ENCODE data around the gene ZNHIT6.
"Not testable (repeated sequence)": the region's sequence is repeated elsewhere in the genome, so short reads cannot be mapped to it uniquely, and the experiment has no call there.

The ZNHIT6 gene

DNA sequence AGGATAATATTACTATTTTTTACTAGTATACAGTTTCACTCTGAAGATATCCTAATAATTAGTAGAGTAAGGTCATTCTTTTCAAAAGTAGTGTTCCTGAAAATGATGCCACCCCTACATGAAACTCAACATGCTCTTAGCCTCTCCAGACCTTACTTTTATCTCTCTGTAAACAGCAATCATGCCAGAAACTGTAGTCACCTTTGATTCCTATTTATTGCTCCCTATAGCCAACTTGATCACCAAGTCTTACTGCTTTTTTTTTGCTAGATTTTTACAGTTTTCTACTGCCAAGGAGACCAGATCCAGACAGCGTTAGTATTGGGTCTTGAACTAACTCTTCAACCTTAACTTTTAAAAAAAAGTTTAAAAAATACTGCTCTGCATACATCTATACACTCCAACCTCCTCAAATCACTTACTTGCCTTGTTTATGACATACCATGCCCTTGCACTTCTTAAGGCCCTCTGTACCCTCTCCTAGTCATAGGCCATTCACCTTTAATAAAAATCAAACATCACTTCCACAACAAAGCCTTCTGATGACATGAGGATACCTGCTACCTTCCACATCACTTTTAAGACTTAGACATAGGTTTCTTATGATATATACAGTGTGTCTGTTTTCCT, 36.1 kb downstream of the ZNHIT6 start:
- no peak for DNase-seq (ENCODE audit: low spot score)

DNA sequence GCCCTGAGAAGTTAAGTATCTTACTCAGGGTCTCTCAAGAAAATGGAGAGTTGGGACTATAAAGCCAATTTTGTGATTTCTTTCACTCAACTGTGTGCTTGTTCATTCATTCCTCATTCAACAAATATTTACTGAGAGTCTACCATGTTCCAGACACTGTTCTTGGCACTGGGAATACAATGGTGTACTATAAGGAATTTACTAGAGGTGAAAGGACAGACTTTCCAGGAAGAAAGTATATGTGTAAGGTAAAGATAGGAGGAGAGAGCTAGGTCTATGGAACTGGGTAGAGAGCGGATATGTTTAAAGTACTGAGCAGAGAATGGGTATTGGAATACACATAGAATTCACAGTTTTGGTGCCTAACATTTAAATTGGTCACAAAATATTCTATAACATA, 42.3 kb downstream of the ZNHIT6 start:
- DNase-seq (ENCODE audit: low spot score), result no peak

DNA sequence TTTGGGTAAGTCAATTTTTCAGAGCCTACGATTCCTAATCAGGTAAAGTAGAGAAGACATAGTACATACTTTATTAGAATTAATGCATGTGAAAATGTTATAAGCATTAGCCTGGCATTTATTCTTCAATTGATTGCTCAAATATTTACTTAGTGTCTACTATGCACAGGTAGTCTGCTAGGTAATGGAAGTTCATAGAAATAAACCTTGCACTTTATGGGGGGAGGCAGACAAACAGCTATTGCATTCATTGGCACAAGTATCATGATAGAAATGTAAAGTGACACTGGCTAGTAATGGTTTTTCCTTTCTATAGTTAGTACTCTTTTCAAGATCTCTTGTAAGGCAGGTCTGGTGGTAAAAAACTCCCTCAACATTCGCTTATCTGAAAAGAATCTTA, 44.9 kb downstream of the ZNHIT6 start:
- DNase-seq (ENCODE audit: low spot score), result no peak

DNA sequence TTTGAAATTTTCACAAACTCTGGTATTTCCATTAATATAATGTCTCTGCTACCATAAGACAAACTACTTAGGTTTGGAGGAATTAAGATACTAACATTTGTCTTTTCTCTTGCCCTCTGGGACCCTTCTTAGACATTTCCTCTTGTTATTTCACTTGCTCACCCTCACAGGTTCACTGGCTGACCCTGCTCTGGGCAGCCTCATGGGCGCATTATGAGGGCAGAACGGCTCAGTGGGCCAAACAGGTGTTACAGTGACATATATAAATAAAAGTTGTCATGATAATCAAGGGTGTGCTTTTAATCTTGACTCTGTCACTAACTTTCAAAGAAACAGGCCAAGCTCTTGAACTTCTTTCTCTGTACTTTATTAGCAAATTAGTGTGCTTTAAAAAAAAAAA, 46.5 kb downstream of the ZNHIT6 start:
- no peak for DNase-seq (ENCODE audit: low spot score)

DNA sequence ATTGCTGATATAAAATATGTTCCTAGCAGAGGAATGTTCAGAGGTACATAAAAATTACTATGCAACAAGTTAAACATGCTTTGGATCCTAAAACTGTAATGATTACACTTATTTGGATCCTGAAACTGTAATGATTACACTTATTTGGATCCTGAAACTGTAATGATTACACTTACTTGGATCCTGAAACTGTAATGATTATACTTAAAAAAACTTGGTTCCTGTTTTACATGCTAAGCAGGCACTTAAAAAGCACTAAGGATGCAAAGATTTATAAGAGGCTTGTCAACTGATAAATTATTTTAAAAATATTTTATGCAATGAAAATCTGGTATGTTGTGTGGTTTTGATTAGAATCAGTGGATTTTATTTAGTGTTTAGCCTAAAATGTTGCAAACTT, 47.7 kb downstream of the ZNHIT6 start:
- no peak for DNase-seq (ENCODE audit: low spot score)

DNA sequence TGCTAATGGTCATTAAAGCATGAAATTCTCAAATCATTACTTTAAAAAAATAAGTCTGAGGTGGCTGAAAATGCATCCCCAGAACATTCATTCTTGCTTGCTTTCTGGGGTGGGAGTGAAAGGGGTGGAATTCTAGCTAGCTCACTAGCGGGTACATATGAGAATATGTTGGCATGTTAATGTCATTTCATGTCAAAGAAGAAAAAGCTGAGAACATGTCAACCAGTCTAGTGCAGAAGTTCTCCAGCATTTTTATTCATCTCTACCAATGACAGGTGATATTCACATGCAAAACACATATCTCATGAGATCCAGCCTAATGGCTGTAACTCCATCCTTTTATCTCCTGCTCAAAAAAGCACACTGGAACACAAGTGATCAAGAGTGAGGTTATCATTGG, 49.1 kb downstream of the ZNHIT6 start:
- DNase-seq (ENCODE audit: low spot score), result no peak

DNA sequence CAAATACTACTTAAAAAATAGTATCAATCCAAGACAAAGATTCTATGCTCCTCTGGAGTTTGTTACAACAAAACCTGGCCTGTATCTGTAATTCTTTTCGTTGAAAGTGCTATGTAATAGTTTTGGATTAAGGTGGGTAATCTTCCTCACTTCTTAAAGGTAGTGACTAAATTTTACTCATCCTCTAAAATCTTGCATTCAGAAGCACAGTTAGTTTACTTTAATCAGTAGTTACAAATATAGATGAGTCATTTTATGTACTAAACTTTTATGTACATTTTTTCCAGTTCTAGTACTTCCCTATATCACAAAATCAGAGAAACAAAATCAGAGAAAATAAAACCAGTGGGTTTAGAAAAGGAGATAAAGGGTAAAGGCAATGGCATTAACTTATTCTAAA, 51.3 kb downstream of the ZNHIT6 start:
- DNase-seq (ENCODE audit: low spot score), result no peak

DNA sequence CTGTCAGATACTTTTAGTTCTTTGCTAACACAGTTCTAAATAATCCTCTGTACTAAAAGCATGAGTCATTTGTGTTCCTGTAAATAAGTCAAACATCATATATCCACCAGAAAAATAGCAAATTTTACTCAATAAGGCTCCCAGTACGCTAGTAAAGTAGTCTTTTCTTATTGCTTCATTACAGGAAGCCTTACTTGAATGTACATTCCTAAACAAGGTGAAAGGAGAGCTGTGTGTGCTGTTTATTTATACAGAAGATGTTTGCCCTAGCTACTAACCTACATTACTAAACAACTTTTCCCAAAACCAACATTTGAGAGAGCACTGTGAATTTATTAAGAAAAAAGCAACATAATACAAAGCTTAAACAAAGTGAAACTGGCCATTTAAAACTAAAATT, 52.0 kb downstream of the ZNHIT6 start:
- no peak for DNase-seq (ENCODE audit: low spot score)

DNA sequence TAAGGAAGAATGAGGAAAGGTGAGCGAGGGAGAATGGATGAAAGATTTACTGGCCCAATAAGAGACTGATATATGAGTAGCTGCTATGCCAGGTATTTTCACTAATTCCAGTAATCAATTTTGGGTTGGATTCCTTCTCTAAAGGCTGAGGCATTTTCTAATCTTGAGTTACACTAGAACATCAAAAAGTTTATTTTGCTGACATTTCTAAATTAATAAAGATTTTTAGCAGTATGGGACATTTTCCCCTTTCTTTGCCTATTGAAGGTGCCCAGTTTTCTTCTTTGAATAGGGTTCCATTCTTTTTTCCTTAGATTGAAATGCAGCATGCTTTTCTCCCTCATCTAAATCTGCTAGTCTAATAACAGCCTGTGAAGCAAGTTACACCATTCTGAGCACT, 52.9 kb downstream of the ZNHIT6 start:
- no peak for DNase-seq (ENCODE audit: low spot score)

DNA sequence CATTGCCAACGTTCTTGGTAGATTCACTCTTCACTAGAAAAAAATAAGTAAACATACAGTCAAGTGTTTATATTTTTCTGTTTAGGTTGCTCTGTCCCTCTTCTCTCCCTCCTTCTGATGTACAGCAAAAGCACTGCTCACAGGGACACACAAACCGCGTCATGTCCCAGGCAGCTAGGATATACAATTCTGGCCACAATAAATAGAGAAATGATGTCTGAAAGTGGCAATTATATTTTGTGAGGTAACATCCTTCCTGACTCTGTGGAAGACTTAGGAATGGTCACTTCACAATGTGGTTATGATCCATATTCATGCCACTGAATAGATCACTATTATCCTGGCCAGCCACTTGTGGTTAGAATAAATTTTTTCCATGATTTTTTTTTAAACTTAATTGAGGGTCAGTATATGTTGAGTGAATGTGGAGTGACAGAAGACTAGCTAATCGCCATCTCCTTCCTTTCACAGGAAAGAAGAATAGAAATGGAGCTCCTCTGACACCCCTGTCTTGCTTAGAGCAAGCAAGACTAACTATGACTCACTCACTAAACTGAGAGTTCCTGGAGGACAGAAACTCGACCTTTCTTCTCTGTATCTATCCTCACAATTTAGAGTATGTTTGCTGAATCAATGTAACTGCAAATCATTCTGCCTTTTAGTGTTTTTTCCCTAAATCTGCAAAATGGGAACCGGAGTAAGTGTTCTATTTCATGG, 54.0 kb downstream of the ZNHIT6 start:
- no peak for DNase-seq (ENCODE audit: low spot score)

DNA sequence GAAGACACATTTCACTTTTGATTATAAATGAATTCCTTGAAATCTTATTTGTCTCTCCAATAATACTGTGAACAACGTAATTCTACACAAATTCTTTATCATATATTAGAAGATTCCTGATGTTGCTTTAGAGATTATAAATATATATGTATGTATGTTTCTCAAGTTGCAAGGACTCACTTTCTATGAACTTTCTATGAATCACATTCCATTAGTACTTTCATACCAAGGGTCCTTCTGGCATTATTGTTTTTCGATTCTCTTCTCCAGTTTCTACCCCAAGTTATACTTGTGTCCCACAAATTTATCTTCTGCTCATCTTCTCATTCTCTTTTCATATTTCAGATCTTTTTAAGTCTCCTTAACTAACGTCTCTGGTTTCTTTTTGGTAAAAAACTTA, 55.9 kb downstream of the ZNHIT6 start:
- no peak for DNase-seq (ENCODE audit: low spot score)

DNA sequence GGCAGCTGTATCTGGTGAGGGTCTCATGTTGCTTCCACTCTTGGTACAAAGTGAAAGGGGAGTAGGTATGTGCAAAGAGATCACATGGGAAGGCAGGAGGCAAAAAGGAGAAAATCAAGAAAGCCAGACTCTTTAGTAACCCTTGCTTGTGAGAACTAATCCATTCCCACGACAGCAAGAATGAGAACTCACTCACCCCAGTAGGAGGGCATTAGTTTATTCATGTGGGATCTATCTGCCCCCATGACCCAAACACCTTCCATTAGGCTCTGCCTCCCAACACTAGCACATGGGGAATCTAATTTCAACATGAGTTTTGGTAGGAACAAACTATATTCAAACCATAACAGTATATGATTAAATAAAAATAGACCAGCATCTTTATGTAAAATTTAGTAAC, 57.6 kb downstream of the ZNHIT6 start:
- no peak for DNase-seq (ENCODE audit: low spot score)

DNA sequence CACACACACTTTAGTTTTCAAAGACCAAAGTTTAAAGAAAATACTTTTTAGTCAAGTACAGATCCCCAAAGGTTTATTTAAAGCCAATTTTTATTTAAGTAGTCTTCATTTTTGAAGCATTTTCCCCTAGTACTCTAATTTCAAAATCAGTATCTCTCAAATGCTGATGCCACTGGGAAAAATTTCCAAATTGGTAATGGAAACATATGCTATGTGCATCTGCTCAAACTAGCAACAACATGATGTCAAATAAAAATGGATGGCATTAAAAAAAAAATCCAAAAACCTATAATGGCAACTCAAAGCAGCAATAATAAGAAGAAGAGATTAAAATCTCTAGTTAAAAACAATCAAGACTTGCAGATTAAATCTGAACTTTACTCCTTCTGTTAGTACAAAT, 58.6 kb downstream of the ZNHIT6 start:
- DNase-seq (ENCODE audit: low spot score), result no peak

DNA sequence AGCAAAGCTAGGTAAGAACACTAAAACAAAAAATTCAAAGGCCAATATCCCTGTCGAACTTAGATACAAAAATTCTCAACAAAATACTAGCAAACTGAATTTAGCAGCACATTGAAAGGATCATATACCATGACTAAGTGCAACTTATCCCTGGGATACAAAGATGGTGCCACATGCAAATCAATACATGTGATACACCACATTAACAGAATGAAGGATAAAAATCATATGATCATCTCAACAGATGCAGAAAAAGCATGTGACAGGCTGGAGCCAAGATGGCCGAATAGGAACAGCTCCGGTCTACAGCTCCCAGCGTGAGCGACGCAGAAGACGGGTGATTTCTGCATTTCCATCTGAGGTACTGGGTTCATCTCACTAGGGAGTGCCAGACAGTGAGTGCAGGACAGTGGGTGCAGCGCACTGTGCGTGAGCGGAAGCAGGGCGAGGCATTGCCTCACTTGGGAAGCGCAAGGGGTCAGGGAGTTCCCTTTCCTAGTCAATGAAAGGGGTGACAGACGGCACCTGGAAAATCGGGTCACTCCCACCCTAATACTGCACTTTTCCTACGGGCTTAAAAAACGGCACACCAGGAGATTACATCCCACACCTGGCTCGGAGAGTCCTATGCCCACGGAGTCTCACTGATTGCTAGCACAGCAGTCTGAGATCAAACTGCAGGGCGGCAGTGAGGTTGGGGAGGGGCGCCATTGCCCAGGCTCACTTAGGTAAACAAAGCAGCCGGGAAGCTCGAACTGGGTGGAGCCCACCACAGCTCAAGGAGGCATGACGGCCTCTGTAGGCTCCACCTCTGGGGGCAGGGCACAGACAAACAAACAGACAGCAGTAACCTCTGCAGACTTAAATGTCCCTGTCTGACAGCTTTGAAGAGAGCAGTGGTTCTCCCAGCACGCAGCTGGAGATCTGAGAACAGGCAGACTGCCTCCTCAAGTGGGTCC, 66.4 kb downstream of the ZNHIT6 start:
- not testable (repeated sequence) for DNase-seq (ENCODE audit: low spot score)

DNA sequence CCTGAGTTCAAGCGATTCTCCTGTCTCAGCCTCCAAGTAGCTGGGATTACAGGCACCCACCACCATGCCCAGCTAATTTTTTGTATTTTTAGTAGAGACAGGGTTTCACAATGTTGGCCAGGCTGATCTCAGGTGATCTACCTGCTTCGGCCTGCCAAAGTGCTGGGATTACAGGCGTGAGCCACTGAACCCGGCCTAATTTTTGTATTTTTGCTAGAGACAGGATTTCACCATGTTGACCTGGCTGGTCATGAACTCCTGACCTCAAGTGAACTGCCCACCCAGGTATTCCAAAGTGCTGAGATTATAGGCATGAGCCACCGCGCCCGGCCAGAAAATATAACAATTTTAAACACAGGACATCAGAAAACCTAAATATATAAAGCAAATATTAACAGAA, 68.3 kb downstream of the ZNHIT6 start:
- DNase-seq (ENCODE audit: low spot score), result not testable (repeated sequence)

DNA sequence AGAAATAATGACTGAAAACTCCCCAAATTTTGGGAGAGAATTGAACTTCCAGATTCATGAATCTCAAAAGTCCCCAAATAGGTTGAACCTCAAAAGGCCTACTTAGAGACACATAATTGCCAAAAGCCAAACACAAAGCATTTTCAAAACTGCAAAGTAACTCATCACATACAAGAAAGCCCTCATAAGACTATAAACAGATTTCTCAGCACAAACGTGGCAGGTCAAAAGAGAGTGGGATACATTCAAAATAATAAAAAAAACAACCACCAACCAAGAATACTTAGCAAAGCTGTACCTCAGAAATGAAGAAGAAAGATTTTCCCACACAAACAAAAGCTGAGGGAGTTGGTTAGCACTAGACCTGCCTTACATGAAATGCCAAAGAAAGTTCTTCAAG, 69.8 kb downstream of the ZNHIT6 start:
- no peak for DNase-seq (ENCODE audit: low spot score)

DNA sequence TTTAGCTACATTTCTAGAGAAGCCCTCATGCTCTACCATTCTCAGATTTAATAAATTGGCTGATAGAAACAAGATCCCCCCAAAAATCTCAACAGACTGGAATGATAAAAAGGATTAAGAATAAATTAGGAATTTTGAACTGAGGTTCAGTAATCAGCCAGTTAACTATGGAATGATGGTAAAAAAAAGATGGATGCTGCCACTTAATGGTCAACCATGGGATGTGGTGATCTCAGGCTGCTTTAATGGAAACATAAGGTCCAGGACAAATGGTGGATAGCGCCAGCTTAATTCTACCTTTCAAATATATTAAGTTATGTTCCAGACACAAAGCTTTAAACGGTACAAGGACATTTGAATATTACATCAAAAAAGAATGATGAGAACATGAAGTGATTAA, 77.7 kb downstream of the ZNHIT6 start:
- no peak for DNase-seq (ENCODE audit: low spot score)

DNA sequence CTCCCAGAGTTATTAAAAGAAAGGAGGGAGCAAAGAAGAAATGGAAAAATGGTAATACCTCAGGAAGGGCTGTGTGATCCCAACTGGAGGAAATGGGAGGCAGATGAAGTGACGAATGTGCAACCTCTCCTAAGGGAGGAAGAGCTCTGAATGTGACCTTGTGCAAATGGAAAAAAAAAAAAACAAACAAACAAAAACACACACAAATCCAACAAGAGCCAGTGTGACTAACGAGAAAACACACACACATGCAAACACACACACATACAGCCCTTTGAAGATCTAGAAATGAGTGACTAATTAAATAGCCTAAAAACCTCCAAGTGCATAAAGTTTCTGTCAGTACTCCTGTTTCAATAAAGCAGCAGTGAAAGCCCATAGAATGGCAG, 78.7 kb downstream of the ZNHIT6 start:
- no peak for DNase-seq (ENCODE audit: low spot score)

DNA sequence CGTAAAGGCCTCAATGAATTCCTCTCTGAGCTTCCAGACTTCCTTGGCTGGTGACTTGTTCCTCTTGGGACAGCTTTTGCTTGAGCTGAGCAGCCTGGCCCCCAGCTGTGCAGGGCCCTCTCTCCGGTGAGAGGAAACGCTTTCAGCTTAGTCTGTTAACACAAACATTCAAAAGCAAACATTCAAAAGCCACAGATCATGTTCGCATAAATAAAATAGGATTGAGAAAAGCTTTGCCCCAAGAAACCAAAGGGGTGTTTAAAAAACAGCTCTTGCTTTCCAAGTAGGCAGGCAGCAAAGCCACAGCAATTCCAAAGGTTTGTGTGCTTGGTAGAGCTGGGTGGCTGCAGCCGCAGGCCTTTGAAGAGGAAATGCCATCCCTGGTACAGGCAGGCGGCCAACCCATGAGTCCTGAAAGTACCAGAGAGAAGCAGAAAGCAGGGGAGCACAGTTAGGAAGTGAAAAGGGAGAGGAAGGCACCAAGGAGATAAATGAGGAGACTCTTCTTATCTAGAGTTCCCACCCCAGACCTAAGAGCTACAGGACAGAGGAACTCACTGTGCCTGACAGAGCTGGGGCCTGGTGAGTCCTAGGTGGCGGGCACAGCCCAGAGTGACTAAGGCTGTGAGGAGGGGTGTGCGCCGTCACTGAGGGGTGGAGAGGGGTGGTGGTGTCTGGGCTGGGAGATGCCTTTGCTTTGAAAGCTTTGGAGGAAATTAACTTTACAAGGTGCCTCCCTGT, 79.3 kb downstream of the ZNHIT6 start:
- DNase-seq (ENCODE audit: low spot score), result no peak

DNA sequence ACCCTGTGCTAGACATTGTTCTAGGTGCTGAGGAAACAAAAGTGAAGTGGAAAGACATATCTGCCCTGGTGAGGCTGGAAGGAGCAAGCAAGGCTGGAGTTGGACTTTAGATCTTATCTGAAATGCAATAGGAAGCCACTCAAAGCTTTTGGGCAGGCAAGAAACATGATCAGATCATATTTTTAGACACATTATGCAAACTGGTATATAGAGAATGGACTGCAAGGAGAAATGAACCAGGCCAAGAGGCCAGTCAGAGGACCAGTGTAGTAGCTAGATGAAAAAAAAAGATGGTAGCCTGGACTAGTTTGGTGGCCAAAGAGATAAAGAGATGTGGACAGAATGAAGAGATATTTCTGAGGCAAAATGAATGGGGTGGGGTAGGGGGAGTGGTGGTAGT, 81.4 kb downstream of the ZNHIT6 start:
- DNase-seq (ENCODE audit: low spot score), result no peak

DNA sequence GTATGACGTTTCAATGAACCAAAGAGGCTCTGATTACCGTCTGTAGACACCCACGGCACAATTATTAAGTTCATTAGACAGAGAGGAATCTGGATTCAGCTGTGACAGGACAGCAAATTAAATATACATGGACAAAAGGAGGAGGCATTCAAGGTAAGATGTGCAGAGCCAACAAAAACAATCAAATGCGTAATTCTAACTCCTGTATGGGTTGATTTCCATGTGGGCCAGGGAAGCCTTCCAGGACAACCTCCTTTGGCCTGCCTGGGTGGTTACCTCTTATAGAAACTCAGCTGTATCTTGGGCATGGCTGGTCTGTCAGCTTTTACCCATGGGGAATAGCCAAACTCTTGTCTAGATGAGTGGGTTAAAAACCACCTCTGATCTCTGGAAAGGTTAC, 83.9 kb downstream of the ZNHIT6 start:
- no peak for DNase-seq (ENCODE audit: low spot score)

DNA sequence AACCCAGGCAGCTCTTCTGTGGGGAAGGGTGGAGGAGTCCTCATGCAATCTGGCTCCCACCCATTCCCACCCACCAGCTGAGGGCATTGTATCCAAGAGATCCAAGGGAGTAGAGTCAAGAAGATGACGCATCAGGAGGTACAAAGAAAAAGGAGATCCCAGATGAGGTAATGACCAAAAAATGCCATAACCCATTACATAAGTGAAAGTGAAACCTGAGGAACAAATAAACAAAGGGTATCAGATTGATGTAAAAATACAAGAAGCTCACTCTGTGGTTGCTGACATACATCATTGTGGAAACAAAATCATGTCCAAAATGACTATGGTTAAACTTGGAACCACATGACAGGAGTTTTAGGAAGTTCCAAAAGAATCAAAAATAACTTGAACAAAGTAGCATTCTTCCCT, 85.2 kb downstream of the ZNHIT6 start:
- no peak for DNase-seq (ENCODE audit: low spot score)

All from germinal center (tissue), 1 donor.